ENCODE results near the gene CRYL1. TPM values are rescaled to one million over a fixed set of nuclear protein-coding genes. Genes with fewer than 3 reads are reported as not detected.

CRYL1 gene
- total RNA-seq, 1 donor from 2014 or later: 9.4 TPM

Small RNAs within 50 kb of the gene (microRNA-seq; reads per million reads assigned to microRNA genes)
- gene MIR4499: not detected

Other genes with a start within 250 kb of the CRYL1 start
- 12.1 and 14.7 TPM in 2 replicates for gene IFT88, start 41.3 kb upstream of the CRYL1 start, total RNA-seq
- 6.4 and 6.9 TPM in 2 replicates for gene IL17D, start 177.8 kb upstream of the CRYL1 start, total RNA-seq
- gene EEF1AKMT1, start 248.1 kb upstream of the CRYL1 start, total RNA-seq: 10.7 and 12.2 TPM in 2 replicates

All from myocyte (in vitro differentiated cells).